ENCODE results near the gene SETD3. TPM values are rescaled to one million over a fixed set of nuclear protein-coding genes. Genes with fewer than 3 reads are reported as not detected.

The SETD3 gene
- total RNA-seq, 4 donors from 2014 or later: 29.1 to 65.4 (median 36.3) TPM

- intact Hi-C loops (cut with DNase I): no loop called here
- peaks cover 22 to 57% (median 36%) of the 10 kb centered on the region in 3 donors for H3K4me1 ChIP-seq
These were observed 472 bp upstream of the SETD3 start, which contains the start of gene CCNK for GRCh38 chr14:99480917-99481744. CCNK (plus strand) TSS chr14:99481409; CDS start chr14:99492678, 11,269 bp downstream.

GRCh38 chr14:99479160-99479905 lies 1.3 kb downstream of the SETD3 start:
- peak overlapping the region; percentile 89 to 99 (median 96) for H3K27ac ChIP-seq
- peaks cover 19 to 64% (median 42%) of the 10 kb centered on the region in 3 donors for H3K4me1 ChIP-seq
- H3K27me3 ChIP-seq: no peaks in the 10 kb centered on the region
- TF ChIP-seq CTCF (IDR thresholded peaks at IDR 0.05) (peak in 1 of 6 experiments; percentile 35), POLR2A (IDR thresholded peaks at IDR 0.05) (no peak)
- peak overlapping the region; percentile 95 to 99 (median 98) for H3K4me3 ChIP-seq
- intact Hi-C loops (cut with DNase I): no loop called here
- DNase-seq: no peak
- no peaks in the 10 kb centered on the region for H3K36me3 ChIP-seq
- WGBS, 2 donors: 11 to 12% methylated on average over 18 of the region's 18 CpGs
- no peaks in the 10 kb centered on the region for H3K9me3 ChIP-seq

More at GRCh38 chr14:99480917-99481744, 472 bp upstream of the SETD3 start, which contains the start of gene CCNK:
- WGBS, 2 donors: 0% methylated on average over 8 of the region's 82 CpGs
- no peaks in the 10 kb centered on the region for H3K36me3 ChIP-seq
- peak in 1 of 6 experiments; percentile 17 for TF ChIP-seq CTCF (IDR thresholded peaks at IDR 0.05)
- peak in 3 of 4 donors; percentile 91 to 96 (median 96) for TF ChIP-seq POLR2A (IDR thresholded peaks at IDR 0.05)
- no peaks in the 10 kb centered on the region for H3K27me3 ChIP-seq
- H3K27ac ChIP-seq: peak within 1 kb of the TSS; percentile 98 to 99 (median 99)
- H3K9me3 ChIP-seq: no peaks in the 10 kb centered on the region
- DNase-seq: peak; percentile 99
- peak within 1 kb of the TSS; percentile 95 to 99 (median 98) for H3K4me3 ChIP-seq

- no peaks in the 10 kb centered on the region for H3K36me3 ChIP-seq
- H3K4me1 ChIP-seq: peaks cover 15 to 64% (median 33%) of the 10 kb centered on the region in 3 donors
- TF ChIP-seq CTCF (IDR thresholded peaks at IDR 0.05): no peak
- no peak for TF ChIP-seq POLR2A (IDR thresholded peaks at IDR 0.05)
- H3K4me3 ChIP-seq: no peak overlapping the region
- H3K27me3 ChIP-seq: no peaks in the 10 kb centered on the region
- DNase-seq: no peak
- H3K9me3 ChIP-seq: no peaks in the 10 kb centered on the region
- intact Hi-C loops (cut with DNase I): no loop called here
- WGBS, 2 donors: 74 to 82% methylated on average over 4 of the region's 4 CpGs
- no peak overlapping the region for H3K27ac ChIP-seq
These were observed 2.5 kb downstream of the SETD3 start for GRCh38 chr14:99478128-99478527.

- no peak overlapping the region for H3K4me3 ChIP-seq
- H3K9me3 ChIP-seq: no peaks in the 10 kb centered on the region
- no peaks in the 10 kb centered on the region for H3K27me3 ChIP-seq
- peaks cover 14 to 53% (median 26%) of the 10 kb centered on the region in 3 donors for H3K4me1 ChIP-seq
- 50 to 58% methylated on average over 1 of the region's 1 CpG for WGBS, 2 donors
- intact Hi-C loops (cut with DNase I): no loop called here
- no peak overlapping the region for H3K27ac ChIP-seq
- no peak for DNase-seq
- no peaks in the 10 kb centered on the region for H3K36me3 ChIP-seq
- no peak for TF ChIP-seq POLR2A (IDR thresholded peaks at IDR 0.05)
- TF ChIP-seq CTCF (IDR thresholded peaks at IDR 0.05): no peak
These were observed 3.8 kb downstream of the SETD3 start for GRCh38 chr14:99476864-99477263.
